WTC11 (cell line): Measurements from ENCODE around the gene CD70. TPM values are rescaled to one million over a fixed set of nuclear protein-coding genes. Genes with fewer than 3 reads are reported as not detected.
"Not testable (repeated sequence)": the region's sequence is repeated elsewhere in the genome, so short reads cannot be mapped to it uniquely, and the experiment has no call there.

Experiments used
- ATAC-seq: fragments of 200-7000 bp; cut with Tn5 transposase; 2 replicates; pipeline ENCODE4 v1.10.0; 2021; ENCODE audit warnings: mild to moderate bottlenecking, moderate library complexity
- CTCF ChIA-PET: fragments of 300-600 bp; sonication (Branson Sonifier 250); formaldehyde crosslinking; loops from one replicate; lab custom pipeline; 2021; ENCODE audit warnings: antibody characterized with exemption; lab: Charles Lee
- POLR2A ChIA-PET: fragments of 350-600 bp; sonication (Branson Sonifier 250); formaldehyde crosslinking; loops from one replicate; lab custom pipeline; 2021; ENCODE audit warnings: antibody characterized with exemption; lab: Charles Lee
- DNase-seq: peaks from one replicate; pipeline ENCODE4 v3.0.0; 2021; ENCODE audit warnings: low spot score
- H3K27ac Mint-ChIP-seq: 2 replicates; pipeline ENCODE4 v1.8.0; 2021; ENCODE audit warnings: mixed read lengths
- H3K27me3 Mint-ChIP-seq: 2 replicates; pipeline ENCODE4 v1.8.0; 2021; ENCODE audit warnings: low read depth, mild to moderate bottlenecking, moderate library complexity, mixed read lengths
- H3K36me3 Mint-ChIP-seq: 2 replicates; pipeline ENCODE4 v1.8.0; 2021; ENCODE audit warnings: mixed read lengths
- H3K4me1 Mint-ChIP-seq: 2 replicates; pipeline ENCODE4 v1.8.0; 2022; ENCODE audit warnings: mixed read lengths
- H3K4me3 Mint-ChIP-seq: 2 replicates; pipeline ENCODE4 v1.8.0; 2021; ENCODE audit warnings: mild to moderate bottlenecking, moderate library complexity, mixed read lengths
- H3K9me3 Mint-ChIP-seq: 2 replicates; pipeline ENCODE4 v1.8.0; 2021; ENCODE audit warnings: mixed read lengths
- CTCF ChIP-seq: fragments of 200-600 bp; IDR thresholded peaks from 2 replicates; pipeline ENCODE4 v1.8.0; 2022; ENCODE audit warnings: antibody characterized with exemption
- FOXJ3 ChIP-seq: sonication (generic); formaldehyde crosslinking; IDR thresholded peaks from 2 replicates; pipeline ENCODE4 v1.9.0; 2021; ENCODE audit warnings: missing genetic modification reagents, mild to moderate bottlenecking, borderline replicate concordance
- FOXK1 ChIP-seq: sonication (generic); formaldehyde crosslinking; IDR thresholded peaks from 2 replicates; pipeline ENCODE4 v1.8.0; 2022; ENCODE audit warnings: mild to moderate bottlenecking, moderate library complexity, missing genetic modification reagents
- GABPB1 ChIP-seq: sonication (generic); formaldehyde crosslinking; IDR thresholded peaks from 2 replicates; pipeline ENCODE4 v1.8.1; 2023; ENCODE audit warnings: mild to moderate bottlenecking, missing genetic modification reagents
- SMAD4 ChIP-seq: sonication (generic); formaldehyde crosslinking; IDR thresholded peaks from 2 replicates; pipeline ENCODE4 v1.8.0; 2022; ENCODE audit warnings: mild to moderate bottlenecking, missing genetic modification reagents
- USF2 ChIP-seq: sonication (generic); formaldehyde crosslinking; IDR thresholded peaks from 2 replicates; pipeline ENCODE4 v1.8.1; 2023; ENCODE audit warnings: mild to moderate bottlenecking, missing genetic modification reagents, moderate library complexity
- ZBTB21 ChIP-seq: sonication (generic); formaldehyde crosslinking; IDR thresholded peaks from 2 replicates; pipeline ENCODE4 v1.8.1; 2023; ENCODE audit warnings: mild to moderate bottlenecking, missing genetic modification reagents, borderline replicate concordance
- ZNF317 ChIP-seq: sonication (generic); formaldehyde crosslinking; IDR thresholded peaks from 2 replicates; pipeline ENCODE4 v1.8.1; 2023; ENCODE audit warnings: low read depth, mild to moderate bottlenecking, moderate library complexity, missing genetic modification reagents, borderline replicate concordance
- total RNA-seq: library from RNA; stranded (reverse); gene quantifications from 3 replicates; pipeline ENCODE4 v1.2.3, GENCODE V29; 2021
- TF ChIP-seq, protein P1 (sequence below): sonication (generic); formaldehyde crosslinking; conservative IDR thresholded peaks from 2 replicates; pipeline ENCODE4 v1.8.1; 2023; ENCODE audit warnings: mild to moderate bottlenecking, low read depth, missing genetic modification reagents, moderate library complexity
- TF ChIP-seq, protein P2 (sequence below): sonication (generic); formaldehyde crosslinking; IDR thresholded peaks from 2 replicates; pipeline ENCODE4 v1.8.1; 2023; ENCODE audit warnings: mild to moderate bottlenecking, moderate library complexity, missing genetic modification reagents

Gene CD70
- total RNA-seq, 1 experiment from 2014 or later, result 2.1 TPM

GRCh38 chr19:6599866-6600454, 9.0 kb upstream of the CD70 start:
- H3K4me3 Mint-ChIP-seq, result no peak overlapping the region
- no peak for TF ChIP-seq ZNF317 (CRISPR knock-in tag)
- H3K9me3 Mint-ChIP-seq, result peaks cover 29% of the 10 kb centered on the region
- POLR2A ChIA-PET, result interaction anchor here (0.7 kb wide), 1 partner anchor 395 kb away, joined by 3 read pairs; no protein-coding TSS in a partner anchor
- DNase-seq (no peak), ATAC-seq (no peak)
- peaks cover 34% of the 10 kb centered on the region for H3K27me3 Mint-ChIP-seq
- no peak overlapping the region for H3K27ac Mint-ChIP-seq
- H3K4me1 Mint-ChIP-seq, result no peaks in the 10 kb centered on the region
- CTCF ChIA-PET, result no interaction called here
- peaks cover 11% of the 10 kb centered on the region for H3K36me3 Mint-ChIP-seq

- H3K9me3 Mint-ChIP-seq, result peaks cover 20% of the 10 kb centered on the region
- ATAC-seq, DNase-seq, H3K27ac Mint-ChIP-seq, POLR2A ChIA-PET, CTCF ChIA-PET, H3K4me3 Mint-ChIP-seq, H3K4me1 Mint-ChIP-seq: not testable (repeated sequence)
- H3K36me3 Mint-ChIP-seq, result peaks cover 11% of the 10 kb centered on the region
- peaks cover 44% of the 10 kb centered on the region for H3K27me3 Mint-ChIP-seq
Measured at GRCh38 chr19:6598254-6598892, 7.4 kb upstream of the CD70 start.

GRCh38 chr19:6597471-6598253, 6.7 kb upstream of the CD70 start:
- peaks cover 20% of the 10 kb centered on the region for H3K9me3 Mint-ChIP-seq
- peaks cover 11% of the 10 kb centered on the region for H3K36me3 Mint-ChIP-seq
- ATAC-seq, CTCF ChIA-PET, H3K4me1 Mint-ChIP-seq, H3K27ac Mint-ChIP-seq, POLR2A ChIA-PET, DNase-seq, H3K4me3 Mint-ChIP-seq: not testable (repeated sequence)
- peaks cover 51% of the 10 kb centered on the region for H3K27me3 Mint-ChIP-seq

- Mint-ChIP-seq H3K4me1 (no peaks in the 10 kb centered on the region), H3K9me3 (peaks cover 20% of the 10 kb centered on the region), H3K36me3 (peaks cover 11% of the 10 kb centered on the region), H3K27me3 (peaks cover 60% of the 10 kb centered on the region), H3K27ac (no peak overlapping the region), H3K4me3 (no peak overlapping the region)
- ChIA-PET POLR2A (no interaction called here), CTCF (no interaction called here)
- DNase-seq, result no peak
- TF ChIP-seq GABPB1 (no peak), CTCF (no peak), FOXJ3 (no peak), USF2 (CRISPR knock-in tag) (no peak), ZBTB21 (CRISPR knock-in tag) (no peak), SMAD4 (CRISPR knock-in tag) (no peak), FOXK1 (CRISPR knock-in tag) (no peak)
- TF ChIP-seq, protein P1, sequence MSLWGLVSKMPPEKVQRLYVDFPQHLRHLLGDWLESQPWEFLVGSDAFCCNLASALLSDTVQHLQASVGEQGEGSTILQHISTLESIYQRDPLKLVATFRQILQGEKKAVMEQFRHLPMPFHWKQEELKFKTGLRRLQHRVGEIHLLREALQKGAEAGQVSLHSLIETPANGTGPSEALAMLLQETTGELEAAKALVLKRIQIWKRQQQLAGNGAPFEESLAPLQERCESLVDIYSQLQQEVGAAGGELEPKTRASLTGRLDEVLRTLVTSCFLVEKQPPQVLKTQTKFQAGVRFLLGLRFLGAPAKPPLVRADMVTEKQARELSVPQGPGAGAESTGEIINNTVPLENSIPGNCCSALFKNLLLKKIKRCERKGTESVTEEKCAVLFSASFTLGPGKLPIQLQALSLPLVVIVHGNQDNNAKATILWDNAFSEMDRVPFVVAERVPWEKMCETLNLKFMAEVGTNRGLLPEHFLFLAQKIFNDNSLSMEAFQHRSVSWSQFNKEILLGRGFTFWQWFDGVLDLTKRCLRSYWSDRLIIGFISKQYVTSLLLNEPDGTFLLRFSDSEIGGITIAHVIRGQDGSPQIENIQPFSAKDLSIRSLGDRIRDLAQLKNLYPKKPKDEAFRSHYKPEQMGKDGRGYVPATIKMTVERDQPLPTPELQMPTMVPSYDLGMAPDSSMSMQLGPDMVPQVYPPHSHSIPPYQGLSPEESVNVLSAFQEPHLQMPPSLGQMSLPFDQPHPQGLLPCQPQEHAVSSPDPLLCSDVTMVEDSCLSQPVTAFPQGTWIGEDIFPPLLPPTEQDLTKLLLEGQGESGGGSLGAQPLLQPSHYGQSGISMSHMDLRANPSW (CRISPR knock-in tag), result no peak
- TF ChIP-seq, protein P2, sequence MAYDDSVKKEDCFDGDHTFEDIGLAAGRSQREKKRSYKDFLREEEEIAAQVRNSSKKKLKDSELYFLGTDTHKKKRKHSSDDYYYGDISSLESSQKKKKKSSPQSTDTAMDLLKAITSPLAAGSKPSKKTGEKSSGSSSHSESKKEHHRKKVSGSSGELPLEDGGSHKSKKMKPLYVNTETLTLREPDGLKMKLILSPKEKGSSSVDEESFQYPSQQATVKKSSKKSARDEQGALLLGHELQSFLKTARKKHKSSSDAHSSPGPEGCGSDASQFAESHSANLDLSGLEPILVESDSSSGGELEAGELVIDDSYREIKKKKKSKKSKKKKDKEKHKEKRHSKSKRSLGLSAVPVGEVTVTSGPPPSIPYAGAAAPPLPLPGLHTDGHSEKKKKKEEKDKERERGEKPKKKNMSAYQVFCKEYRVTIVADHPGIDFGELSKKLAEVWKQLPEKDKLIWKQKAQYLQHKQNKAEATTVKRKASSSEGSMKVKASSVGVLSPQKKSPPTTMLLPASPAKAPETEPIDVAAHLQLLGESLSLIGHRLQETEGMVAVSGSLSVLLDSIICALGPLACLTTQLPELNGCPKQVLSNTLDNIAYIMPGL, result no peak
- ATAC-seq, result no peak
Measured at GRCh38 chr19:6596621-6597020, 5.7 kb upstream of the CD70 start.
